CD4-positive, alpha-beta T cell (primary cell): ENCODE data around the gene ALKBH3. TPM values are rescaled to one million over a fixed set of nuclear protein-coding genes. Genes with fewer than 3 reads are reported as not detected.

Experiments used
- ATAC-seq: fragments of 200-7000 bp; cut with Tn5 transposase; one replicate; pipeline ENCODE4 v1.10.0; 2022; ENCODE audit warnings: mild to moderate bottlenecking; ENCODE audit not compliant: poor library complexity
- CTCF ChIA-PET: fragments of 350-600 bp; sonication (Branson Sonifier 250); formaldehyde crosslinking; loops from one replicate; lab custom pipeline; 2021; ENCODE audit warnings: antibody characterized with exemption, inconsistent platforms; lab: Charles Lee
- POLR2A ChIA-PET: fragments of 350-600 bp; sonication (Branson Sonifier 250); formaldehyde crosslinking; loops from one replicate; lab custom pipeline; 2021; ENCODE audit warnings: antibody characterized with exemption, inconsistent platforms; lab: Charles Lee
- DNase-seq, 14 experiments: peaks; one replicate each; pipeline ENCODE4 v3.0.0-alpha.2; 2013 to 2020; ENCODE audit warnings: mixed read lengths in 2 of 14
- H3K27ac ChIP-seq, 2 donors: one replicate each; pipeline versions ENCODE4 v1.5.1 to v1.7.0; 2013; ENCODE audit warnings: low read length in 2 of 2, low read depth in 1 of 2, mild to moderate bottlenecking in 1 of 2
- H3K27me3 ChIP-seq, 2 experiments: 1 replicate in 1 of 2; 2 replicates in 1 of 2; pipeline versions ENCODE4 v1.6.1 to v1.7.0; 2013; ENCODE audit warnings: low read length in 2 of 2, control low read depth in 1 of 2, mild to moderate bottlenecking in 1 of 2, moderate library complexity in 1 of 2; ENCODE audit not compliant: insufficient read depth in 2 of 2, control insufficient read depth in 1 of 2
- H3K36me3 ChIP-seq: one replicate; pipeline ENCODE4 v1.6.1; 2013; ENCODE audit warnings: low read length, control low read depth; ENCODE audit not compliant: insufficient read depth
- H3K4me1 ChIP-seq: one replicate; pipeline ENCODE4 v1.6.1; 2013; ENCODE audit warnings: low read length, control low read depth; ENCODE audit not compliant: insufficient read depth
- H3K4me3 ChIP-seq: one replicate; pipeline ENCODE4 v1.5.1; 2013; ENCODE audit warnings: mild to moderate bottlenecking, low read length, moderate library complexity
- H3K9me3 ChIP-seq, 2 experiments: 1 replicate in 1 of 2; 2 replicates in 1 of 2; pipeline versions ENCODE4 v1.6.1 to v1.7.0; 2013; ENCODE audit warnings: low read length in 2 of 2, mild to moderate bottlenecking in 2 of 2, control low read depth in 1 of 2, moderate library complexity in 1 of 2; ENCODE audit not compliant: control insufficient read depth in 1 of 2, insufficient read depth in 1 of 2
- H3K27ac Mint-ChIP-seq: one replicate; pipeline ENCODE4 v1.8.0; 2020; ENCODE audit warnings: mixed read lengths
- H3K27me3 Mint-ChIP-seq: one replicate; pipeline ENCODE4 v1.8.0; 2021; ENCODE audit warnings: mixed read lengths
- H3K36me3 Mint-ChIP-seq: one replicate; pipeline ENCODE4 v1.8.0; 2021; ENCODE audit warnings: low read depth, mixed read lengths
- H3K4me1 Mint-ChIP-seq: one replicate; pipeline ENCODE4 v1.8.0; 2021; ENCODE audit warnings: low read depth, mixed read lengths
- H3K4me3 Mint-ChIP-seq: one replicate; pipeline ENCODE4 v1.8.0; 2020; ENCODE audit warnings: mild to moderate bottlenecking, mixed read lengths
- H3K9me3 Mint-ChIP-seq: one replicate; pipeline ENCODE4 v1.8.0; 2020; ENCODE audit warnings: mixed read lengths
- intact Hi-C, 2 experiments: fragments of 100-400 bp; cut with DNase I in 1 of 2; cut with micrococcal nuclease in 1 of 2; formaldehyde crosslinking; loops; one replicate each; pipeline versions ENCODE4 v1.15.1 to v1.9.0; 2023 to 2025; cut with DNase I, micrococcal nuclease
- total RNA-seq, 174 experiments: library from RNA in 2 of 174; stranded (reverse) in 2 of 174; gene quantifications; one replicate each; pipeline ENCODE4 v1.2.3 and lab custom pipeline; 2021 to 2026
- TF ChIP-seq, protein P1 (sequence below): fragments of 200-600 bp; IDR thresholded peaks from one replicate; pipeline ENCODE4 v1.8.0; 2022; ENCODE audit warnings: antibody characterized with exemption, mild to moderate bottlenecking

The ALKBH3 gene
- total RNA-seq, 2 experiments from 2014 or later: 16.7 to 17.2 TPM

DNA sequence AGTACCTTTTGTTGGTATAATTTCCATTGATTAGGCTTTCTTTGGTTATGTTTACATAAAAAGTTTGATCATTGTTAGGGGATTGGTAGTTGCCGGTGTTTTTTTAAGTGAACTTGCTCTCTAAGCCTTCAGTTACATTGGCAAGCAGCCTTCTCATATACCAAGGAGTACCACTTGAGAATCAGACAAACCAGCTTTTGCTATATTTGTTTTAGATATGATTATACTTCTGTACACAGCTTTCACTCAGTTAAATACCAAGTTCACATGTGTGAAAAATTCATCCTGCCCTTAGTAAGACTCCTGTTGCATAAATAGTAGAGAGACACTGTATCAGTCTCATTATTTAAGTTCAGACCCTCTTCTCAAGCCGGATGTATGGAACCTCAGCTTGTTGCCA is 22.4 kb downstream of the ALKBH3 start:
- TF ChIP-seq, protein P1, sequence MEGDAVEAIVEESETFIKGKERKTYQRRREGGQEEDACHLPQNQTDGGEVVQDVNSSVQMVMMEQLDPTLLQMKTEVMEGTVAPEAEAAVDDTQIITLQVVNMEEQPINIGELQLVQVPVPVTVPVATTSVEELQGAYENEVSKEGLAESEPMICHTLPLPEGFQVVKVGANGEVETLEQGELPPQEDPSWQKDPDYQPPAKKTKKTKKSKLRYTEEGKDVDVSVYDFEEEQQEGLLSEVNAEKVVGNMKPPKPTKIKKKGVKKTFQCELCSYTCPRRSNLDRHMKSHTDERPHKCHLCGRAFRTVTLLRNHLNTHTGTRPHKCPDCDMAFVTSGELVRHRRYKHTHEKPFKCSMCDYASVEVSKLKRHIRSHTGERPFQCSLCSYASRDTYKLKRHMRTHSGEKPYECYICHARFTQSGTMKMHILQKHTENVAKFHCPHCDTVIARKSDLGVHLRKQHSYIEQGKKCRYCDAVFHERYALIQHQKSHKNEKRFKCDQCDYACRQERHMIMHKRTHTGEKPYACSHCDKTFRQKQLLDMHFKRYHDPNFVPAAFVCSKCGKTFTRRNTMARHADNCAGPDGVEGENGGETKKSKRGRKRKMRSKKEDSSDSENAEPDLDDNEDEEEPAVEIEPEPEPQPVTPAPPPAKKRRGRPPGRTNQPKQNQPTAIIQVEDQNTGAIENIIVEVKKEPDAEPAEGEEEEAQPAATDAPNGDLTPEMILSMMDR: no peak
- ChIA-PET CTCF (interaction anchor here (0.6 to 1.3 kb wide), 2 partner anchors 13 to 603 kb away, joined by 3 to 5 read pairs; no protein-coding TSS in a partner anchor), POLR2A (no interaction called here)
- H3K9me3 Mint-ChIP-seq: no peaks in the 10 kb centered on the region
- intact Hi-C loops: no loop called here
- DNase-seq: no peak
- Histone ChIP-seq H3K27me3 (no peaks in the 10 kb centered on the region), H3K27ac (no peak overlapping the region), H3K9me3 (no peaks in the 10 kb centered on the region), H3K36me3 (peaks cover 60% of the 10 kb centered on the region), H3K4me1 (no peaks in the 10 kb centered on the region), H3K4me3 (no peak overlapping the region)
- peaks cover 6% of the 10 kb centered on the region for H3K4me1 Mint-ChIP-seq
- H3K4me3 Mint-ChIP-seq: no peak overlapping the region
- ATAC-seq: no peak
- H3K27ac Mint-ChIP-seq: no peak overlapping the region
- H3K36me3 Mint-ChIP-seq: peaks cover 86% of the 10 kb centered on the region
- H3K27me3 Mint-ChIP-seq: no peaks in the 10 kb centered on the region

DNA sequence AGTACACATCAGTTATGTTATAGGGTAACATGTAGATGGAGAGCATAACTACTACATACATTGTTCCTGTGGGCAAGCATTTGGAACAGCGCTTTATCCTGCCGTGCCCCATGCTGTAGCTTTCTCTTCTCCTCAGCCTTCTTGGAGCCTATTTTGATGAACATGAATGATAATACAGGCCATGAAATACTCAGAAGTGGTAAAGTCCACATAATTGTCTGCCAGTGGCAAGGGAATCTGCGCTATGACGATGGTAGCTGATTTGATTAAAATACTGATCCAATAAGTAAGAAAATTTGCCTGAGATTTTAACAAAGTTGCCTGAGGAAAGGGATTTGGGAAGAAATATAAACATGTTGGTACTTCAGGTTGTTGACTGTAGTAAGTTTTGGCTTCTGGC is 23.3 kb downstream of the ALKBH3 start:
- peaks cover 58% of the 10 kb centered on the region for H3K36me3 ChIP-seq

DNA sequence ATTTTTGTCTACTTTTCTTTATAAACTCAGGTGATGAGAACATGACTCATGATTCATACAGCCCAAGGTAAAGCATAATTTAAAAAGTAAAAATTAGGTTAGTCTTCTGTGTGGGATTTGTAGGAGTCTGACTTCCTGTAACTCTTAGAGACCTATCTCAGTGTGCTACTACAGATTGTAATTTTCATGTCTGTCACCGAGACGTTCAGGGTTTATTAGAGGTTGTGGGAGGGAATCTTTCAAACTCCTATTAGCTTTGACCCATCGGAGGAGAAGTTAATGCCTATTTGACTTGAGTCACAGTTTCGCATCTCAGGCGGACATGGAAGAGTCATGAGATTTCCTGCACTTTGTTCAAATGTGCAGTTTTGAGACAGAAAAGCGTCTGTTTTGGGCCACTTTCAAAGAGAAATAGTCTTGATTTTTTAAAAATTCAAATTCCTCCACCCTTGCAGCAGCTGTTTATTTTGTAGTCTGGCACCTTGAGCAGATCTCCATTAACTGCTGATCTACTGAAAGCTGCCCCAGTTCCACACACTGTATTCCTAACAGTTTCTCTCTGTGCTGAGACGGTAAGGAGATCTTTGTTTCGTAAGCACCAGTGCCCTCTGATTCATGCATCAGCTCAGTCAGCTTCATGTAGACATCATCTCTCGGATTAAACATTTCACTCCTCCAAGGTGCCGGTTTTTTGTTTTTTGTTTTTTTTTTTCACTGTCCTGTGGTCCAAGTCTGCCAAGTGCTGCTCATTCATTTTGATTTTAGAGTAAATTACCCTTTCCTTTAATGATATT is 24.3 kb downstream of the ALKBH3 start:
- Mint-ChIP-seq H3K36me3 (peaks cover 88% of the 10 kb centered on the region), H3K9me3 (no peaks in the 10 kb centered on the region), H3K4me1 (peaks cover 6% of the 10 kb centered on the region), H3K4me3 (no peak overlapping the region), H3K27ac (no peak overlapping the region), H3K27me3 (no peaks in the 10 kb centered on the region)
- H3K27me3 ChIP-seq: no peaks in the 10 kb centered on the region
- ChIA-PET CTCF (no interaction called here), POLR2A (no interaction called here)
- no peaks in the 10 kb centered on the region for H3K9me3 ChIP-seq
- H3K27ac ChIP-seq: no peak overlapping the region
- intact Hi-C loops: no loop called here
- H3K36me3 ChIP-seq: peaks cover 58% of the 10 kb centered on the region
- TF ChIP-seq, protein P1: no peak
- H3K4me1 ChIP-seq: no peaks in the 10 kb centered on the region
- ATAC-seq (no peak), DNase-seq (no peak)
- H3K4me3 ChIP-seq: no peak overlapping the region

More for the DNA sequence above, 23.3 kb downstream of the ALKBH3 start:
- no peaks in the 10 kb centered on the region for H3K9me3 ChIP-seq
- H3K27me3 ChIP-seq: no peaks in the 10 kb centered on the region
- H3K4me3 ChIP-seq: no peak overlapping the region
- Mint-ChIP-seq H3K36me3 (peaks cover 86% of the 10 kb centered on the region), H3K9me3 (no peaks in the 10 kb centered on the region), H3K27ac (no peak overlapping the region), H3K27me3 (no peaks in the 10 kb centered on the region), H3K4me3 (no peak overlapping the region), H3K4me1 (peaks cover 6% of the 10 kb centered on the region)
- TF ChIP-seq, protein P1: no peak
- no peak overlapping the region for H3K27ac ChIP-seq
- ATAC-seq (no peak), DNase-seq (no peak)
- ChIA-PET POLR2A (no interaction called here), CTCF (interaction anchor here (1.3 kb wide), 1 partner anchor 14 kb away, joined by 5 read pairs; no protein-coding TSS in a partner anchor)
- intact Hi-C loops: no loop called here
- H3K4me1 ChIP-seq: no peaks in the 10 kb centered on the region
